GM19099 (cell line): ENCODE results near the gene ACSL4.

Experiments used
- POLR2A ChIP-seq: IDR thresholded peaks from 3 replicates; pipeline ENCODE4 v1.6.1; 2011; ENCODE audit warnings: low read depth; ENCODE audit not compliant: insufficient read length; ENCODE audit errors: extremely low read depth

Gene ACSL4

DNA sequence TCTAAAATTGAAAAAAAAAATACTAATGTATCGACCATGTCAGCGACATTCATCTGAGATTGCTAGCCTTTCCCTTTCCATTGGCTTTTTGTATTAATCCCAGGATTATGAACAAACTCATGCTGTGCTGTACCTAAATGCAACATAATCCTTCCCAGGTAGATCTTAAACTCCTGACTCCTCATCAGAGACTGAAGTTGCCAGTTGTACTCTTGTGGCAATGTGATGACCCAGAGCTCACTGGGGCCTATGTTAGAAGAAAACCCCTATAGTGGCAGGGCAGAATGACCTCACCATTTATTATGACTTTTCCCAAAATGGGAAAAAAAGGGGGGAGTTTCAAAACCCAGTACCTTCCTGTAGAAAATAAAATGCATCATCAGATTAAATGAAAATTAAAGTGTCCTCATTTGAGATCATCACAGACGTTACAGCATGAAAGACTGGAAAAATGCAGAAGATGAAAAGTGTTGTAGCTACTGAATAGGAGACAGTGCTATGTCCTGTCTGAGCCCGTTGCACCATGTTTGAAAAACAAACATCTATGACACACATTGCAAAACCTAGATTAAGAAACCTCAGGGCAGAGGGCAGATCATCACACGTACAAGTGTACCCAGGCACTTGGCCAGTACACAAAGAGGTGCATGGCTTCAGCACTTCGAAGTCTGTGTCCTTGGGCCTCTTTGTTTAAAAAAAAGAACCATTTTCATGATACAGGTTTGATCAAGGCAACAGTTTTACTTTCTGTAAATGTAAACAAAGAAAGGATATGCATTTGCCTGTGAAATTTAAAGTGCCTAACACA is 6.8 kb upstream of the ACSL4 start:
- no peak for TF ChIP-seq POLR2A

- TF ChIP-seq POLR2A, result no peak
These were observed 2.2 kb upstream of the ACSL4 start for GRCh38 chrX:109735202-109735744.

DNA sequence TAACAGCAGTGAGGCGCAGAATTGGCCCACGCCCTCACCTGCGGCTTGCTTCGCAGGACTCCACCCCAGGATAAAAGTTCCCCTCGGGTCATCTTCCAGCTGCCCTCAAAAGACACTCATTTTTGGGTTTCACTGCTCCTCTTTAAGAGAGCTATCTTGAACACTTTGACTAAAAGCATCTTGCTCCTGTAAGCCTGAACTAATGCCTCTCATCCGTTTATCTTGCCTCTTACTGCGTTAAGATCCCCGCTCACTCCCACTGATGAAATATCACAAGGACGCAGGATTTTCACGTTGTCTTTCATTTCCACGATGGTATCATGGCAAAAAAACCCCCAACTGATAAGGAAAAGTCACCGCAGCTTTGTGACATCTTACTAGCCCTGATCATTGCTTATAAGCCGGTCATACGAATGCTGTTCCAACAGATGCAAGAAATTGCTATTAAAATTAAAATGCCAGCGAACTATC is 591 bp upstream of the ACSL4 start:
- no peak for TF ChIP-seq POLR2A

DNA sequence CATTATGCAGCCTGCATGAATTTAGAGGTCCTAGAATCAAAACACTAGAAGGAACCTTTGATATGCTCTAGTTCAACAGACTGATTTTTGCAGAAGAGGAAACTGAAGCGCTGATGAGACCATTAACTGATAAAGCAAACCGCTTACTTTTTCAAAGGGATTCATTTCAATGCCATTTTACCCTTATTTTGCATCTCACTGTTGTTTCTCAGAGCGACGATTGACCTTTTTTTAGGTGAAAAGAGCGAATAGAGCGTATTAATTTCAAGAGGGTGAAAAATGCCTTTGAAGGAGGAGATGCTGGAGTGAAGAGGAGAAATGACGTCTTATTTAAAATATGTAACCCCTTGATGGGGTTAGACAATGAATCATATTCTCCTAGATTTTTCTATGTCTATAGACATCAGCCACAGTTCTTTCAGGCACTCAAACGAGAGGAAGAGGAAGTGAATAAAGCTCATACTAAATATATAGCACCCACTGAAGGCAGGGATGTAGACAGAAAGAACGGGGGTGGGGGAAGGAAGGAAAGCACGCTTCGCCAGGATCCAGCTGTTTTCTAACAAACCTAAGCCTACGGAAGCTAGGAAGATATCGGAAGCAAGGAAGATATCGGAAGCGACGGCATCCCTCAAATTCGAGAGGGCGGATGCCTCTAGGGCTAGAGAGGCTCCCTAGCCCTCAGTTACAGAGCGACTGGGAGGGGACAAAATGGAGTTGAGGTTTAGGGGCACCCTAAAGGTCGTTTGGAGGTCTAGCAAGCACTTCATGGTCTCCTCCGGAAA is 848 bp downstream of the ACSL4 start:
- no peak for TF ChIP-seq POLR2A

DNA sequence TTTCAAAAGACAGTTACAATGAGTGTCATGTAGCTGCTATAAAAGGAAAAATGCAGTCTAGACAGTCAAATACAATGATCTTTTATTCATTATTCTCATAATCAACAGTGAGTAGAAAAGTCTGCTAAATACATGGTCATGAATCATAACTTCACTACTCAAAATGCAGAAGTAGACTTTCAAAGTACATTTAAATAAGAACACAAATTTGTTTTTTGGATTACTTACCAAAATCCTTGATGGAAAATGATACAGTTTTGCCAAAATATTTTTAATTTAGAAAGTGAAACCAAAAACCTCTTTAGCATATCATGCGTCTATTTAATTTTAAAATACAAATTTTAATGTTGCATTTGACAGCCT is 4.9 kb downstream of the ACSL4 start:
- no peak for TF ChIP-seq POLR2A

DNA sequence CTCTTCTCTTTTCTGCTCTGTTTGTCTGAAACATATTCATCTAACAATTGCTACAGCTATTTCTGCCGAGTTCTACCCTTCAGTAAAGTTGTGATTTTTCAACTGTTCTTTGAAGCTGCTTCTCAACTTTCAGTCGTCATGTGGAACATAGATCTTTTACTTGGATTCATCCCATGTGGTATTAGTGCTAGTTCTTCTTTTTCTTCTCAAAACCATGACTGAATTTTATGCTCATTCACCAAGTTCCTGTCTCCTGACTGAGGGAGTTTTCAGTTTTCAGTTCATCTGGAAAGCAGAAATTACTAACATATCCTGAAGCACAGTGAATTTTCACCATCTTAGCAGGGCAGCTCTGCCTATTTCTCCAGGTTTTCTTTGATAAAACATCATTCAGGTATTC is 12.1 kb downstream of the ACSL4 start:
- no peak for TF ChIP-seq POLR2A

DNA sequence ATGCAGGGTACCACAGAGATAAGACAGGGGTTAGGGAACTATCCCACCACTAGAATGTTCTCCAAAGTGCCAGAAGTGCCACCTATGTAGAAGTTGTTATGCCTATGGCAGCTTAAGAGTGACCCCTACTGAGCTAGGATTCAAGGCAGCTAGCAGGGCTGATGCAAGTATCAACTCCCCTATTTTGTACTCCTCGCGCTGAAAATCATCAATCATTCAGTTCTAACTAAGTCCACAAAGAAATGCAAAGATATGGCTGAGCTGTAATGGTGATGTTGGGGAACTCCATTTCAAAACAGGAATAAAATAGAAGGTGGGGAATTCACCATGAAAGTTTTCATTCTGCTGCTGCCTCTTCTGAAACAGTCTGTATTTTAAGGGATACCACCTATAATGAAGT is 13.8 kb downstream of the ACSL4 start:
- TF ChIP-seq POLR2A, result no peak

GRCh38 chrX:109716431-109717028 is 16.5 kb downstream of the ACSL4 start:
- no peak for TF ChIP-seq POLR2A

DNA sequence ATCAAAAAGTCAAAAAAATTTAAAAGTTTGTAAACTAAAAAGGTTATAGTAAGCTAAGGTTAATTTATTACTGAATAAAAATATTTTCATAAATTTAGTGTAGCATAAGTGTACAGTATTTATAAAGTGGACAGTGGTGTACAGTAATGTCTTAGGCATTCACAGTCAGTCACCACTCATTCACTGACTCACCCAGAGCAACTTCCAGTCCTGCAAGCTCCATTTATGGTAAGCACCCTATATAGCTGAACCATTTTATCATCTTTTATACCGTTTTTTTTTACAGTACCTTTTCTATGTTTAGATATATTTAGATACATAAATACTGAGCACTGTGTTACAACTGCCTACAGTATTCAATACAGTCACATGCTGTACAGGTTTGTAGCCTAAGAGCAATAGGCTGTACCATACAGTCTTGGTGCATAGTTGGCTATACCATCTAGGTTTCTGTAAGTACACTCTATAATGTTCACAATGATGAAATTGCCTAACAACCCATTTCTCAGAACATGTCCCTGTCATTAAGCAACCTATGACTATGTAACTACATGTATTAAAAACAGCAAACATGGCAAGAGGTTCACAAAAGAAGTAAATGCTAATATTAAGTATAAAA is 18.6 kb downstream of the ACSL4 start:
- TF ChIP-seq POLR2A, result no peak

DNA sequence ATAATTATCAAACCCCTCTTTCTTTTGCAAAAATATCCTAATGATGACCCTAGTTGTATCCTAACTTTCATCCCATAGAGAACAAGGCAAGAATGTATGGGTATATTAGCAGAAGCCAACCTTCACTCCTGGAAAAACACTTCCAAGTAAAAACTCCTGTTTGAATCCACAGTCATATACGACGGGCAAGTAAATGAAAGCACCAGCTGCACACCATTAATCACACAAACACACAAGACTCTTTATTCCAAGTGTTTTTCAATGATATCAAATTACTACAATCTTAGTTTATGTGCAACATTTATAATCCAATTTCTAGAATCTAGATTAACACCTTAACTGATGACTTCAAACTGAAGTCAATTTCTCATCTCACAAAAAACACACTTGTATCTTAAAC is 22.9 kb downstream of the ACSL4 start:
- no peak for TF ChIP-seq POLR2A

DNA sequence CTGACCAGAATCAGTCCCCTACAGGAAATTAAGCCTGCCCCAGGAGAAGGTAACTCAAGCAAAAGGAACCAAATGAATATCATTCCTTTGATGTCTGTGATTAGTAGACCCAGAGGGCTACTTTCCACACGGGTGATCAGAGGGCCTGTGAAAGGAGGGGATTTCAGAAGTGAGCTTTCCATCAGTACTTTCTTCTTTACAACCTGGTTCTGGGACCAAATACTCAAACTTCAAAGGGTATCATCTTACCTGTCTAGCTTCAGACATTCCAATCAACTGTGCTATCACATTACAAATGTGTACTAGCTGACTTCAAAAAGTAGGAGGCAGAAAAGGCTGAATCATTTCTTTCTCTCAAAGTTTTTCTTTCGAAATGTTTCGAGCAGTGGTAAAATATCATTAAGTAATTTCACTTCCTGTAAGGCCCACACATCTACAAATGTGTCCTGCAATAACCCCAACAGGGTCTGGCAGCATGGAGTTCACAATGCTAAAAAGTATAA is 23.9 kb downstream of the ACSL4 start:
- TF ChIP-seq POLR2A, result no peak

GRCh38 chrX:109707720-109708119 is 25.3 kb downstream of the ACSL4 start:
- no peak for TF ChIP-seq POLR2A

- no peak for TF ChIP-seq POLR2A
These were observed 25.7 kb downstream of the ACSL4 start for GRCh38 chrX:109707319-109707718.

DNA sequence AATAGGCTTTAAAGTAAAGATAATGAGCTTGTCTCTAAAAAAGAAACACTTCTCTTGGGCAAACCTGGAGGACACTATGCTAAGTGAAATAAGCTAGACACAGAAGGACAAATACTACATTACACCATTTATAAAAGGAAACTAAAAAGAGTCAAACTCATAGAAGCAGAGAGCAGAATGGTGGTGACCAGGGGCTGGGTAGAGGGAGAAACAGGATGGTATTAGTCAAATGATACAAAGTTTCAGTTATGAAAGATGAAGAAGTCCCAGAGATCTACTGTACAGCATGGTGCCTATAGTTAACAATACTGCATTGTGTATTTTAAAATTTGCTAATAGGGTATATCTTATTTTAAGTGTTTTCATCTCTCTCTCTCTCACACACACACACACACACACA is 28.5 kb downstream of the ACSL4 start:
- no peak for TF ChIP-seq POLR2A

- no peak for TF ChIP-seq POLR2A
These were observed 35.2 kb downstream of the ACSL4 start for GRCh38 chrX:109697855-109698254.

- no peak for TF ChIP-seq POLR2A
These were observed 36.8 kb downstream of the ACSL4 start for GRCh38 chrX:109696146-109696740.
